GM18520 (cell line): Measurements from ENCODE around the gene CBX3.
"Not testable (repeated sequence)": the region's sequence is repeated elsewhere in the genome, so short reads cannot be mapped to it uniquely, and the experiment has no call there.

Experiments used
- ATAC-seq: cut with Tn5 transposase; IDR thresholded peaks from one replicate; pipeline ENCODE4 v1.9.1; 2021; ENCODE audit not compliant: unreplicated experiment

CBX3 gene

GRCh38 chr7:26187380-26188205 lies 14.0 kb upstream of the CBX3 start:
- ATAC-seq: no peak

- ATAC-seq: no peak
Measured at GRCh38 chr7:26188206-26188956, 13.2 kb upstream of the CBX3 start.

GRCh38 chr7:26188957-26189541 lies 12.5 kb upstream of the CBX3 start:
- no peak for ATAC-seq

- ATAC-seq: no peak
Measured at GRCh38 chr7:26189697-26190096, 11.8 kb upstream of the CBX3 start.

DNA sequence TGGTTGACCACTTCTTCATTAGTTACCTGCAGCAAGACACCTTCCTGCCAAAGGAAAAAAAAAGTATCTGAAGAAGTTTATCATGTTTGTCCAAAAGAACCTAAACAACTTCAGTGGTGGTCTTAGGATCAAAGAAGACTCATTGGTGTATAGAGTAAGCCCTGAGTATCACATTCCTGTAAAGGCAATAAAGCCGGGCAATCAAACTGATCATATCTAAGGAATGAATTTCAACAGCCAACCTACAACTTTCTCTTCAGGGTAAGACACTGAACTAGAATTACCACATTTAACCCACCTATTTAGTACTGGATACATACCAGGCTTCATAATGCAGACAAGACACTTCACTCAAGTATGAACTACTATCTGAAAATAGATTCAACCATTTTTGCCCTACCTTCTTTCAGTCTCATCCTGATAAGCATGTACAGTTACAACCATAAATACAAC lies 11.1 kb upstream of the CBX3 start:
- no peak for ATAC-seq

GRCh38 chr7:26191233-26191973 lies 10.1 kb upstream of the CBX3 start:
- ATAC-seq: no peak

DNA sequence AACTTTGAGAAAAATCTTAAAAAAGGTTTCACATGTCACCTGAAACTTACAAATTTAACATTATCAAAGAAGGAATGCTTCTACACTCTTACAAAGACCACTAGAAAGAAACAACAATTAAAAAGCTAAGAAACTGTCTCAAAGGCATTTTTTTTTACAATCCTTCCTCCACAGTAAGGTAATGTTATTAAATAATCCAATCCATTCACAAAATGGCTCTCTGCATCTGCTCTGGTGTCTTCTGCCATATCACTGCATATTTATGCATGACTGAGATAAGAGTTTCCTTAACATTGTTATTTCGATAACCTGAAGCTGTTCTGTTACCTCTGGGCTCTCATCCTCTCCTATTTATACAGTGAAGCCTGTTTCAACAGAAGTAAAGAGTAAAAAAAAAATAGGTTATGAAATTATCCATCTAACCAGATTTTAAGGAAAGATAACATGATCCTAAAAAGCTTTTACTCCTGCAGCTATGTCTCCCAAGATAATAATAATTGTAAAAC lies 9.5 kb upstream of the CBX3 start:
- no peak for ATAC-seq

GRCh38 chr7:26192485-26193087 lies 9.0 kb upstream of the CBX3 start:
- no peak for ATAC-seq

DNA sequence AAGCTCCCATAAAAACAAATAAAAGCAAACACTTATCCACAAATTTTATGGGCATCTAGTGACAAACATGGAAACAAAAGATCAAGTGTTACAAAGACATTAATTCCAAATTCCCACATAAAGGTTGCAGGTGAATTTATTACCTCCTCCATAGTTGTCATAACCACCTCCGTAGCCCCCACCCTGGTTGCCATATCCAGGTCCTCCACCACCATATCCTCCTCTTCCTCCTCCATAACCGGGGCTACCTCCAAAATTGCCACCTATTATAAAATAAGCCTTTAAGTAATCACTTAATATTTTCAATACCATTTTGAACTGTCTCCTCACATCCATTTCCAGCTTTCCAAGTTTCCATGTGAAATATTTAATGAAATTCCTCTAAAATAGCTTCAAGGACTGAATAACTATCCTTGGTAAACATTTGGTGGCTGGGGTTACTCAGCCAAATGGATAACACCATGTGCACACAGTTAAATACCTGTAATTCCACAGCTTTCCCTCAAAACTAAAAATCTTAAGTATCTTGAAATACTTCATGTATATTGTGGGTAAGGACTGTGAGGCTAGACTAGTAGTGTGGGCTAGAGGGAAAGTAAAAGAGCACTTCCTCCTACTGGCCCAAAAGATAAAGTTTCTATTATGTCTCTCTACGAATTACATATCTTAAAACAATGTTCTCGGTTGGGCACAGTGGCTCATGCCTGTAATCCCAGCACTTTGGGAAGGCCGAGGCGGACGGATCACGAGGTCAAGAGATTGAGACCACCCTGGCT lies 7.9 kb upstream of the CBX3 start:
- no peak for ATAC-seq

DNA sequence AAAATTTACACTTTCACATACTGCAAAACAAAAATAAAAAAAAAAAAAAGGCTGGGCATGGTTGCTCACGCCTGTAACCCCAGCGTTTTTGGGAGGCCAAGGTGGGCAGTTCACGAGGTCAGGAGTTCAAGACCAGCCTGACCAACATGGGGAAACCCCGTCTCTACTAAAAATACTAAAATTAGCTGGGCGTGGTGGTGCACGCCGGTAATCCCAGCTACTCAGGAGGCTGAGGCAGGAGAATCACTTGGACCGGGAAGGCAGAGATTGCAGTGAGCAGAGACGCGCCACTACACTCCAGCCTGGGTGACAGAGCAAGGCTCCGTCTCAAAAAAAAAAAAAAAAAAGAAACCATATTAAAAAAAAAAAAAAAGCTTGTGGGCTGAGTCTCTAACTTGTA lies 6.8 kb upstream of the CBX3 start:
- not testable (repeated sequence) for ATAC-seq

DNA sequence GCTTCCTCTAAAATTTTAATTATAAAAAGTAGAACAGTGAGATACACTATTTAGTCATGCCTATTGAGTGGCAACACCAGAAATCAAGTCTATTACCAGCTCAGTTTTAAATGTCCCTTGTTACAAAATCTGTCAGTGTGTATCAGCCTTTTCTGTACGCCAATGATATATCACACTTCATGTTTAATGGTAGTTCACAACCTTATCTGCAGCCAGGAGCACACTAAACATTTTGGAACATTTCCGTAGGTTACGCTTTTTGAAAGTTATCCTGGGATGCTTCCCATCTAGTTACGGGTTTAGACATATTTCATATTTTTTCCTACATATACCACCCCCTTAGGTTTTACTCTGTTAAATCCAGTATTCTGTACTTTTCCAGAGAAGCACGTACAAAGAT lies 6.4 kb upstream of the CBX3 start:
- no peak for ATAC-seq

DNA sequence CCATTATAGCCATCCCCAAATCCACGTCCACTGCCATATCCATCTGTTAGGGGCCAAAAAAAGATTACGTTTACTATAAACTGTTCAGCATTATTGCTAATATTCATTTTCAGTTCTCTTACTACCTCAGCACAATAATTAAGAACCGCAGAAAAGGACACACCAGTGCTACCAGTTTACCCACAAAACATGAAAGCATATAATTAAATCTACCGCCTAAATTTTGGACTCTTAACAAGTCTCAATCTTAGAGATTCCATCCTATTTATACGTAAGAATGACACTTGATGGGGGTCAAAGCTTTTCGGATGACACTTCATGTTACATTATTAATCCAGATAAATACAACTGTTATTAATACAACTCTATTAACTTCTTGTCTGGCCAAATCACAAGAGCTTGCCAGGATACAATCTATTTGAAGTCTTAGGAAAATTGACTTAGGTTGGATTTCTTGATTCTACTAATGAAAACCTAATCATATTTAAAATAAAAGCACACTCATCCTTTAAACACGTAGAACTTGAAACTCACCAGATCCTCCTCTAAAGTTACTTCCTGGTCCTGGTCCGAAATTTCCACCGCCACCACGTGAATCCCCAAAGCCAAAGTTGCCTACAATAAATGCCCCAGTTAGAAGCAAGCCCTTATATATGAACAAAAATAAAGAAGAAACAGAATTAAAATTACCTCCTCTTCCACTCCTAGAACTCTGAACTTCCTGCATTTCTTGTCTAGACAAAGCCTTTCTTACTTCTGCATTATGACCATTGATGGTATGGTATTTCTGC lies 5.5 kb upstream of the CBX3 start:
- ATAC-seq: no peak

GRCh38 chr7:26197153-26198115 lies 4.1 kb upstream of the CBX3 start:
- ATAC-seq: no peak

GRCh38 chr7:26198133-26198780 lies 3.3 kb upstream of the CBX3 start:
- no peak for ATAC-seq

DNA sequence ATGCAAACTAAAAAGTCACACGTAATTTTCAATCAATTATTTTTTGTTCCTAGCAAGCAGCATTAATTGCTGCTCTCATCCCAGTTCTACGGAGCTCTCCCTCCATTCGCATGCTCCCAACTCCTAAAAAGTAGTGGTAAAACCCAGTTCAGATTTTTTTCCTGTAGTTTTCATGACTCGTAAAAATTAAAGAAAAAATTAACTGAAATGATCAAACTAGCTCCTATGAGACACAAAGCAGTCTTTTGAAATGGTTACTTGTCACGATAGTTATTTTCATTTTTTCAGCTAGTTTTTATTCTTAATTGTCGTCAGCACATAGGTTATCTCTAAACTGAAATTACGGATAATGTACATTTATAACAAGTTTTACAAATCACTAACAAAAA lies 2.8 kb upstream of the CBX3 start:
- no peak for ATAC-seq

GRCh38 chr7:26199301-26200037 lies 2.1 kb upstream of the CBX3 start:
- ATAC-seq: no peak

GRCh38 chr7:26200038-26200443 lies 1.5 kb upstream of the CBX3 start:
- ATAC-seq: no peak
